Activated CD4-positive, alpha-beta T cell treated with anti-CD3 and anti-CD28 coated beads, Interleukin-2, Interleukin-6, amounts not matched to agents 100 ng/mL and 50 ng/mL, durations not matched to agents 16 hours and 8 hours (primary cell): ENCODE data around the gene NSFL1C.

ENCODE experiments used
- DNase-seq: peaks from one replicate; pipeline ENCODE4 v3.0.0-alpha.2; 2020

Gene NSFL1C

DNA sequence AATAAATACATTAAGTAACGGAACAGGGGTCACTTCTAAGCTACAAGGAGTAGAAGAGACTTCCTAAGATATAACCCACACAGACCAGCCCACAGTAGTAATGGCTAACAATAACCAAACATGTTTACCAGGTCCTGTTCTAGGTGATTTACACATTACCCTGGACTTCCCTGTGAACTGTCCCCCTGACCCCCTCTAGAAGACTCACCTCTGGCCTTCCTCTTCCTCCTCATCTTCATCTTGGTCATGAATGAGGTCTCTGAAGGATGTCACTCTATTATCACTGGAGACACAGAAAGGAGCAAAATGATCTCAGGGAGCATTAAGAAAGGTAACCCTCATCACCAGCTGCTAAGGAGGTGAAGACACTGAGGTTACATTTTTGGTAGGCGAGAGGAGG, 8.7 kb downstream of the NSFL1C start:
- no peak for DNase-seq

DNA sequence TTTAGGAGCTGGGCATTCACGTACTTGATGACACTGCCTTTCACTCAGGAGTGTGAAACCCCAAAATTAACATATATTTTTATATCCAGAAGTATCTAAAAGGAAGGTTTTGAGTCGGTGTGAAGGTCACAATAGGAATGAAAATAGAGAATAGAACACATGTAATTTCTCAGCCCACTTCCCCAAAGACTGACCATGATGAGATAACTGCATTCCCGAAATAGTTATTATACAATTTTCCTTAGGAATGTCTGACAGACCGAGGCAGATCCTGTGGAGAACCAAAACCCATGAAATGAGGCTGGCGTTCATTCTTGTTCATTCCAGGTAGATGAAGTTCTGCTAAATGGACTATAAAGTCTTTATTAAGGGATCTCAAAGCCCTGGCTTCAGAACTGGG, 10.3 kb downstream of the NSFL1C start:
- no peak for DNase-seq

DNA sequence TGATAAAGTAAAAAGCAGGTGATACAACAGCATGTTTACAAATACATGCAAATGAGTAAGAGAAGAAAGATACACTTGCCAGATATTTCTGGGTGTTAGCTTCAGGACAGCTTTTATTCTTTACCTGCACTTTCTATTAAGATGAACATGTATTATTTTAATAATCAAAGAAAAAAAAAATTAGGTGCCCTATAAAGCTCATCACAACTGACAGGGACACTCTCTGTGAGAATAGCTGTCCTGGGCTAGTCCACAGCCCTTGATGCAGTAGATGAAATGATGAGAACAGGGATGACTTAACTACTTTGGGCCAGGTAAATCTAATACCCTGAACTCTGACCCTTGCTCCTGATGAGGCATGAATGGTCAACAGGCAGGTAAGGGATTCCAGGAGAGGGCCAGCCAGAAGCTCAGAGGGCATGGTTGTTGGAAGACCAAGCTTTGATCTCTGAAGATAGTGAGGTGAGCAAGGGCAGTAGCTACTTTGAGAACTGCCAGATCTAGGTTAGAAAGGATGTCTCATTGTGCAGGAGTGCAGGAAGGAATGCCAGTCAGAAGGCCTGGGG, 15.6 kb downstream of the NSFL1C start:
- no peak for DNase-seq

DNA sequence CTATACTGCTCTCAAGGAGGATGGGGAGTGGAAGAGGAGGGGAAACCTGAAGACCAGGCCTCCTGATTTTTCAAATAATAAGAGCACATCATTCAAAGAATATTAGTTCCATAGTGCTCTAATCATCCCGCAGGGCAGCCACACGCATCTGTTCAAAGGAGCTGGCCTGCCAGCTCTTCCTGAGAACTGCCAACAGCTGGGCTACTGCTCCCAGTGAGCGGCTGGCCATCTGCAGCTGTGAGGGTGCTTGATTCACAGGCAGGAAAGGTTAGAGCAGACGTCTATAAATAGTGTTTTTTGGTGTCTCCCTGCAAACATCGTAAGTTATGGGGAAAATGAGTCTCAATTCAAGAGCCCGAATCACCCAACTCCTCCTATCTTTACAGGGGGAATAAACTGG, 17.3 kb downstream of the NSFL1C start:
- DNase-seq = no peak

DNA sequence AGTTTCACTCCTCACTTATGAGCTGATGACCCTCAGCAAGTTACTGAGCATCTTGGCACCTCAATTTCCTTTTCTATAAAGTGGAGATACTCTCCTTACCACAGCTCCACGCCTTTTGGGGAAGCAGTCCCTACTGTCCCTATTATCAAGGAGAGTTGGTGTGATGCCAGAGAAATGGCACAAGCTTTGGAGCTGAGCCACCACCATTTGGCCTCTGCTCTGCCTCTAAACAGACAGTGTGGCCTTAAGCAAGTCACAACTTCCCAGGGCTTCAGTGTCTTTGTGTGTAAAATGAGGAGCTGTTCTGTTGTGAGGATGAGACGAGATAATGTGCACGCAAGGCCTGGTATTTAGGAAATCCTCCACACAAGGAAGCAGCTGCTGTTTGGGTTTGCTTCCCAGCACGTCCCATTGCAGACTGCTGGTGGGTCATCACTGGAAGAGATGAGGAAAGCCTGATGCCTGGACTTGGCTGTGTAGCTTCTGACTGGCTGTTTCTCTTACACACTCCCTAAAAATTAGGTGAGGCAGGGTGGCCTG, 18.5 kb downstream of the NSFL1C start:
- no peak for DNase-seq

DNA sequence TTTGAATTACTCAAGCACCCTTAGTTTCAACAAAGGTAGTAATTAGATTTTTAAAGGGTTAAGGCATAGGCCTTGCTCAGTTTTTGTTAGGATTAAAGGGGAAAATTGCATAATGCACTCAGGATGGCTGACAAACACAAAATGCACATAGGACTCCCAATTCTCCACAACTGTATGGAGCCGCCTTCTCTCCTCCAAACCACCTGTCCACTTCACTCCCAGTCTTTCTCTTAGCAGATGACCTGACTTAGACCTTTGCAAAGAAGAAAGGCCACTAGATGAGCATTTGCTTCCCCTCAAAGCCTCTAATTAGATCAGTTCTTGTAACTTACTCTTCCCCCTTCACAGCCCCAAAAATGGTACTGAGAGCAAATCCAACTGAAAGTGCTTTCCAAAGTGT, 20.1 kb downstream of the NSFL1C start:
- DNase-seq = no peak

DNA sequence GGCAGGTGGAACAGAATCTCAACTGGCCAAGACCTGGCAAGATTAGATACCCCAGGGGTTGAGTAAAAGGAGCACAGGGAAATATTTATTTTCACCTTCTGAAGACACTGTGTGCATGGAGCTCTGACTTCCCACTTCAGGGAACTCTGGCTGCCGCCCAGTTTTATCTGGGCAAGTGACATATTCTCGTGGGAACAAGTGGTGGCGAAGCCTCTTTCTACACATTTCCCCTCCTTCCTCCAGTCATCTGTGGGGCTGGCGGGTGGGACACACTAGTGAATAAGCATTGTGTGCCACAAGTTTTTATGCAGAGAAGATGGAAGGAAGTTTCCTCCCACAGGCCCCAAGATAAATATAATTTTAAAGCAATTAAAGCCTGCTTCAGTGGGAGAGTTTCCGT, 23.6 kb downstream of the NSFL1C start:
- no peak for DNase-seq

DNA sequence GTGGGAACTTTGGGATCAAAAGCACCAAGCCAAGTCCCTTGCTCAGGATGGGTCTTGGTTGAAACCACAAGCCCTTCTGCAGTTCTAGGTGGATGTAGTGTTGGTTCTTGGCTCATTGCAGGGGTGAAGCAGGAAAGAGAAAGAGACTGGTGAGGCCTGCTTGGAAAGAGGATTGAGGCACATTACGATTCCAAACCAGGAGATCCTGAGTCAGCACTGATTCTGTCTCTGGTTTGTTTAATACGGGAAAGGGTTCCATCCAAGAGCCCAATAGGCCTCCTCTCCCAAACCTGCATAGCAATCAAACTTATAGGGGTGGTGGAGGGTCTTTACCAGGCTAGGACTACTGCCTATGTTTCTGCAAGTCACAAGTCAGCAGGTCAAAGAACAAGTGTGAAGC, 24.3 kb downstream of the NSFL1C start:
- no peak for DNase-seq

DNA sequence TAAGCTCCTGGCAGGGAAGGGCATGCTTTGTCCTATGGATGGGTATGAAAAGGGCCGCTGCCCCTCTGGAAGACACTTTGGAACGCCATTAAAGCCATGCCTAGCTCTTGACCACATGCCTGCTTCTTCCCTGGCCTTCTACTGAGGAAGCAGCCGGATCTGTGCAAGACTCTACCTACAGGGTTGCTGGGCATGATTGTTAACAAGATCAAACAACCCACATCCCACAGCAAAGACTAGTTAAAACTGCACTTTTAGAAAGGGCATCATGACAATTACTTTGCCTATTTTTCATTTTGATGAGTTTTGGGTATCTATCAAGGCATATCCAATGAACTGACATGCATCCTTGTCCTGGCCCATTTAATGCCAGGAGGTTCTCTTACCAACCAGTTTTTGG, 25.5 kb downstream of the NSFL1C start:
- no peak for DNase-seq

DNA sequence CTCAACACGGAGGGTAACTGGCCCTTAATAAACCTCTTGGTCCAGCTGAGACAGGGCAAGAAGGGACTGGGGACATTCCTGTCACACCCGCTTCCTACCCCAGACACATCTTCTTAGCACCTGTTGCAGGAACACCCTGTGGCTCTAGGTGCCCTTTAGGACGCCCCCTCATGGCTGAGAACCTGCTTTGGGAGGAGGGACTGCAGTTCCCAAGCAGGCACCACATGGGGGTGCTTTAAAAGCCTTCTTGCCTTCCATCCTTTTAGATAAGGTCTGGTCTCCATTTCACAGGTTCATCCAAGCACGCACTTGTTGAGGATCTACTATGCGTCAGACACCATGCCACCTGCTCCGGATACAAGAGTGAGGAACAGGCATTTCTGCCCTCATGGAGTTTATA, 26.6 kb downstream of the NSFL1C start:
- DNase-seq = peak; percentile 16

DNA sequence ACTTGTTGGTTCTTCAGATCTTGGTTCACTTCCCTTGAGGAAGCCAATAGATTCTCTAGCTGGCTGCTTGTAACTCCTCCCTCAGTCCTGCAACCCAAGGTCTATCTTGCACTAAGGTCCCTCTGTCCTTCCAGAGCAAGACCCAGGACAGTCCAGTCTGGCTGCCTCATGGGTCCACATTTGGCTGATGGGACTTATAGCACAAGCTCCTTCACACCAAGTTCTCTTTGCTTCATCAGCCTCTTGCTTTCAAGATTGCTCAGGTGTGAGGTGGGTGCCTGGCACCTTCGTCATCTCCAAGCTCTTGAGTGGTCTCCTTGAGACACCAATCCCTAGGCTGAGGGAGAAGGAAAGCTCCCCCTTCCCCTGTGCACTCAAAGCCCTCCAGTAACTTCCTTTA, 28.3 kb downstream of the NSFL1C start:
- DNase-seq = no peak

DNA sequence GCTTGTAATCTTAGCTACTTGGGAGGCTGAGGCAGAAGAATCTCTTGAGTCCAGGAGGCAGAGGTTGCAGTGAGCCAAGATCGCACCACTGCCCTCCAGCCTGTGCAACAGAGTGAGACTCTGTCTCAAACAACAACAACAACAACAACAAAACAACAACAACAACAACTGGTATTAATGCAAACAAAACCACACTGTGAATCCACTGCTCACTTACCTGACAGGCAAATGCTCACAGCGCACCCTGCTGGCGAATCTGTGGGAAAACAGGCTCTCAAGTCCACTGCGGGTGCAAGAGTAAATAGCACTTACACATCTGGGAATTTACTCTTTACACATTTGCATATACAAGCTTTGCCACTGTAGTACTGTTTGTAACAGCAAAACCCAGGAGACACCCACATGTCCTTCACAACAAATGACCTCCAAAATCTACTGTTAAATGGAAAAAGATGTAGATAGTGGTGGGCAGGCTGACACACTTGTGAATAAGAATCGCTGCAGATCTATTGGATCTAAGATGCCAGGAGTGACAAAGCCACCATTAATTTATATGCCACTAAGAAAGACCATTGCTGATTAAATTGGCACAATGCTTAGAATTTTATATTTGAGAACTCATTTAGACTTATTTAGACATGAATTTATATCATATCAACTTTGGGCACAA, 29.3 kb downstream of the NSFL1C start:
- peak; percentile 84 for DNase-seq

DNA sequence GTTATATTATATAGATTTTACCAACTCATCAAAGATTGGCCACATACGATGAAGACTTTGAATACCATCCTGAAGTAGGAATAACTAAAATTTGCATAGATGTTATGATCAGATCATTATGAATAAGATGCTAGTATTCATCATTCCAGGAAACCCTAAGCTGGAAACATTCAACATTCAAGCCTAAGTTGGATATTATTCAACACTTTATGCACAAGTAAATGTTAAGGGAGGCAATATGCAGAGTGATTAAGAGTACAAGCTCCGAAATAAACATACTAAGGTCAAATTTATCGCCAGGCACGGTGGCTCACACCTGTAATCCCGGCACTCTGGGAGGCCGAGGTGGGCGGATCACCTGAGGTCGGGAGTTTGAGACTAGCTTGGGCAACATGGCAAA, 30.4 kb downstream of the NSFL1C start:
- no peak for DNase-seq

DNA sequence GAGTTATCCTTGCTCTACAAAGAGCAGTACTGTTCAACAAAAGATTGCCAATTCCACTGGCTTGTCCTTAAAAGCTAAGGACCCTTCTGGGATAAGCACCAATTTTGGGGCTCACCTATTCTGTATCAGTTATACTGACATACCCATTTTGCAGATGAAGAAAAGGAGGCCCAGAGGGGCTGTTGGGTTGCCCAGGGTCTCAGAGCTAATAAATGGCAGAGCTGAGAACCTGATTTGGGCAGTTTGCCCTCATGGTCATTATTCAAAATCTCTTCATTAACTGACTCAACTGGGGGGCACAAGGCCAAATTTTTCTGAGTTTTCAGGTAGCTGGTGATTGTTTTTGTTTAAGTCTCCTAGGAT, 31.3 kb downstream of the NSFL1C start:
- no peak for DNase-seq

DNA sequence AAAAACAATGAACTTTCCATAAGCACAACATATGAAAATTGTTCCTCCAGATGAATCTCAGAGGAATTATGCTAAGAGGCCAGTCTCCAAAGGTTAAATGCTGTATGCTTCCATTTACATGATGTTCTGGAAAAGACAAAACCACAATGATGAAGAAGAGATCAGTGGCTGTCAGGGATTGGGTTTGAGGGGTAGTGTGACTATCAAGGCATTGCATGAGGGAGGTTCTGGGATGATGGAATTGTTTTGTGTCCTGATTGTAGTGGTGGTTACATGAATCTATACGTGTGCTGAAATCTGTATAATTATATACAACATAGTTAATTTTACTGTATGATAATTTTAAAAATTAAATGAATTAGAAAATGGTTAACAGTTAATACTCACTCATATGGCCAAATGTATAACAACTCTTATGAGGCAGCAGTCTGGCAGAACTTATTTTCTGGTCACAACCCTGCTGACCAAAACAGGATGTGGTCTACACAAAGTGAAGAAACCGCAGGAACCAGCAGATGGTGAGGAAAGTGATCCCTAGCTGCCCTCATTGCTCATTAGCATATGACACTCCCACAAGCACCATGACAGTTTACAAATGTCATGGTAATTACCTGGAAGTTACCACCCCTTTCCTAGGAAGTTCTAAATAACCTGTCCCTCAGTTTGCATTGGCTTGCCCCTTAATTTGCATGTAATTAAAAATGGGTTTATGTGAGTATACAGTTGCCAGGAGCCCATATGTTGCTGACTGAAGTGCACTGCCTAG, 31.9 kb downstream of the NSFL1C start:
- peak; percentile 88 for DNase-seq

DNA sequence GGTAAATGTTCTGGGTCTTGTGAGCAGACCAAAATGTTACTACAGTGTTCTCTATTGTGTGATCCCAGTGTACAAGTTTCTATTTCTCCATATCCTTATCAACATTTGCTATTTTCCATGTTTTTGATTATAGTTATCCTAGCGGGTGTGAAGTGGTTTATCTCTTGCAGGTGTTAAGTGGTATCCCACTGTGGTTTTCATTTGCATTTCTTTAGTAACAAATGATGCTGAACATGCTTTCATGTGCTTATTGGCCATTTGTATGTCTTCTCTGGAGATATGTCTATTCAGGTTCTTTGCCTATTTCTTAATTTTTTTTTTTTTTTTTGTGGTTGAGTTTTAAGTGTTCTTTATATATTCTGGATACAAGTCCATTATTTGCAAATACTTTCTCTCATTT, 35.5 kb downstream of the NSFL1C start:
- DNase-seq = no peak

DNA sequence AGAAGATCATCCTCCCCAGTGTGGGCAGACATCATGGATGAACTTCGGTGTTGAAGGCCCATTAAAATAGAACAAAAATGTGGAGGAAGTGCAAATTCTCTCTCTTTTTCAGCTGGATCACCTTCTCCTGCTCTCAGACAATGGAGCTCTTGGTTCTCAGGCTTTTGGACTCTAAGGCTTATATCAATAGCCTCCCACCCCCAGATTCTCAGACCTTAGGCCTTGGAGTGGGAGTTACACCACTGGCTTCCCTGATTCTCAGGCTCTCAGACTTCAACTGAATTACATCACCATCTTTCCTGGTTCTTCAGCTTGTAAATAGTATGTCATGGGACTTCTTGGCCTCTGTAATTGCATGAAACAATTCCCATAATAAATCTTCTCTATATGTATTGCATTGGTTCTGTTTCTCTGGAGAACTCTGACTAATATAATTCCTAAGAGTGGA, 36.6 kb downstream of the NSFL1C start:
- DNase-seq = no peak

DNA sequence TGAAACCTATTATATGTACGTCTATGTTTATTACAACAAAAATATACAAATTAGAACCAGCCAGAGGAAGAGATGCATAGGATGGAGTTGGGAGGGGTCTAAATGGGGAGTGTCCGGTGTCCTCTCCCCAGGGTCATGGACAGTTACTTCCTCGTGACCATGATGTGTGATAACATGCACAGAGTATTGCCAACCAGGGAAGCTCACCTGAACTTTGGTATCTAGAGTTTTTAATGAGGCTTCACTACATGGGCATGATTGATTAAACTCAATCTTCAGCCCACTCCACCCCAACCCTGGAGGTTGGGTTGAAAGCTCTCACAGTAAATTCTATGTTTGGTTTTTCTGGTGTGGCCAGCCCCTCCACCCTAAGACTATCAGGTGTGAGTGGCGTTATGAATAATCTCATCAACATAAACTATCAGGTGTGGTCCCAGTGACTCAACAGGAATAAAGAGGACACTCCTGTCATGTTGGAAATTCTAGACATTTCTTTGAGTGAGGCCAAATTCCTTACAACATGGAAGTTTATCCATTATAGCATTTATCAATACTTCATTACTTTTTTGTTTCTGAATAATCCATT, 37.4 kb downstream of the NSFL1C start:
- no peak for DNase-seq

DNA sequence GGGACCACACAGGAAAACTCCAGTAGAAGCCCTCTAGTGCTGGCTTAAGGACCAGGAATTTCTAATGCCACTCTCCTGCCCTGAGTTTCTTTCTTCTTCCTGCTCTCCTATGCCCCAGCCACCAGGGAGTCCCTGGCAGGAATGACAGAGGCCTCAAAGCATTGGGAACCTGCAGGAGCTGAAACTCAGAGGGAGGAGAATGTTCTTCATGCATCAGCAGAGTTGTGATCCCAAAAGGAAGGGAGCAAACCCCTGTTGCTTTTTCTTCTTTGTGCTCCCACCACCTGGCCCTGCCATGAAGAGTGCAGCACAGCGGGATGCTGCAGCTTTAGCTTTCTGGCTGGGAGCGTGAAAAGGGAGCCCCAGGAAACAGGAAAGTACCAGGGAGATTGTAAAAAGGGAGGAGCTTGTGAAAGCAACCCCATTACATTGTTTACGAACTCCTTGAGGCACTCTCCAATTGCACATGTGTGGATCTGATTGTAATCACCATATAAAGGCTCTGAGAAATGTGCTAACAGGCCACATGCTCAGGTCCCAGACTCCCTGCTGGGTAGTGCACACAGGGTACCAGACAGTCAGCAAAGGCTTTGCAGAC, 39.1 kb downstream of the NSFL1C start:
- no peak for DNase-seq

DNA sequence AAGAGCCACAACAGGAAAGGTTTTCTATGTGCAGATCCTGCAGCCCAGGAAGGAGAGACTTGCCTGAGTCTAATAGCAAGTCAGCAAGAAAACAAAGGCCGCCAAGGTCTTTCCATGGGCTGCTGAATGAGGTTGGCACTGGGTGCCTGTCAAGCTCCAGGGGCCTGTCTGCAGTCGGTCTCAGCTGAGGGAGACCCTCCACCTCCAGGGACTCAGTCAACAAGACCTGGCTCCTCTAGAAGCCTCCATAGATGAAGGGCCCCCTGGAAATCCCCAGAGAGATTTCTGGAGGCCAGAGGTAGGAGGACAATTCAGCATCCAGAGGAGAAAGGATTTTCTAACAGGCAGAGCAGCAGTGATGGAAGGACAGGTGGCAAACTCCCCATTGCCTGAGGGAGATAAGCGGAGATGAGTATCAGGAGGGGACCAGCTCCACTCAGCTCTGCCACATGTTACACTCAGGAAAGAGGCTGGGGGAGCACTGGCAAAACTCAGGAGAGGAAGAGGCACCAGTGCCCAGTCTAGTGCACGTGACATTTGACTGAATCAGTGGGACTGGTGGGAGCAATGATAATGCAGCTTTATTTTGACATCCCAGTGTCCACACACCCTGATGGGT, 40.3 kb downstream of the NSFL1C start:
- no peak for DNase-seq

DNA sequence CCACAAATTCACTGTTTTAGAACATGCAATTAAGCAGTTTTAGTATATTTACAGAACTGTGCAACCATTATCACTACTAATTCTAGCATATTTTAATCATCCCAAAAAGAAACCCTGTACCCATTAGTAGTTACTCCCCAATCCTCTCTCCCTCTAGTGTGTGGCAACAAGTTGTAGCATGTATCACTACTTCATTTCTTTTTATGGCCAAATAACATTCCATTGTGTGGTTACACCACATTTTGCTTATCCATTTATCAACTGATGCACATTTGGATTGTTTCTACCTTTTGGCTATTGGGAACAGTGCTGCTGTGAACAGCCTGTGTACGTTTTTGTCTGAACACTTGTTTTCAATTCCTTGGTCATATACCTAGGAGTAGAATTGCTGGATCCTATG, 42.3 kb downstream of the NSFL1C start:
- DNase-seq = no peak

DNA sequence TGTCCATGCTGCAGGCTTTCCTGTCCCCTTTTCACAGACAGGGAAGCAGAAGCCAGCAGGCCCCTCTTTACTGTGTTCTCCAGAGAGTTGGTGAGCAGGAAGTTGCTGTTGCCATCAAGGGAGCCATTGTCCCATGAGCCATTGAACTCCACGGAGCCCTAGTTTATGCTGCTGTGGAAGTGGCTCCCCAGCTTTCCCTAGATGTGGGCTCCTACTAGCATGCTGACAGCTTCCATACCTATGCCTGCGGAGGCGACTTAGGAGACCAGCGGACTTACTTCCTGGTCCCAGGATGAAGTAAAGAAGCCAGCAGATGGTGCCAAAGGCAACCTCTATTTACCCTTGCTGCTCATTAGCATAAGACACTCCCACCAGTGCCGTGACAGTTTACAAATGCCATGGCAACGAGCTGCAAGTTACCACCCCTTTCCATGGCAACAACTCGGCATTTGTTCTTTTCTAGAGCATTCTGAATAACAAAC, 43.0 kb downstream of the NSFL1C start:
- peak; percentile 11 for DNase-seq

DNA sequence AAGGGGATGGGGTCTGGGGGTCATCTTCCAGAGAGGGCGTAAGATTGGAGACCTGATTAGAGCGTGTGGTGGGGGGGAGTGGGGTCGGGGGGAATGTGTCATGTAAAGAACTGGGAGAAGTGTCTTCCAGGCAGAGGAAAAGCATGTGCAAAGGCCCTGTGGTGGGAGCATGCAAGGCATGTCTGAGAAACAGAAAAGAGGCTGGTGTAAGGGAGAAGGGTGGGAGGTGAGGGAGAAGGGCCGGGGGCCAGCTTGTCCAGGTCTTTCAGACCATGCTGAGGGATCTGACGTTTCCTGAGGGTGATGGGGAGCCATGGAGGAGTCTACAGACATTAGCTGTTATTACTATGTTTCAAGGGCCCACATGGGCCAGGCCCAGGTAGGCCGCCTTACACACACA, 43.4 kb downstream of the NSFL1C start:
- no peak for DNase-seq
